GM18508 (cell line): ENCODE results near the gene LHX5.

ENCODE experiments used
- ATAC-seq: cut with Tn5 transposase; IDR thresholded peaks from one replicate; pipeline ENCODE4 v1.9.1; 2021; ENCODE audit warnings: moderate number of reproducible peaks; ENCODE audit not compliant: insufficient read depth, unreplicated experiment

LHX5 gene

DNA sequence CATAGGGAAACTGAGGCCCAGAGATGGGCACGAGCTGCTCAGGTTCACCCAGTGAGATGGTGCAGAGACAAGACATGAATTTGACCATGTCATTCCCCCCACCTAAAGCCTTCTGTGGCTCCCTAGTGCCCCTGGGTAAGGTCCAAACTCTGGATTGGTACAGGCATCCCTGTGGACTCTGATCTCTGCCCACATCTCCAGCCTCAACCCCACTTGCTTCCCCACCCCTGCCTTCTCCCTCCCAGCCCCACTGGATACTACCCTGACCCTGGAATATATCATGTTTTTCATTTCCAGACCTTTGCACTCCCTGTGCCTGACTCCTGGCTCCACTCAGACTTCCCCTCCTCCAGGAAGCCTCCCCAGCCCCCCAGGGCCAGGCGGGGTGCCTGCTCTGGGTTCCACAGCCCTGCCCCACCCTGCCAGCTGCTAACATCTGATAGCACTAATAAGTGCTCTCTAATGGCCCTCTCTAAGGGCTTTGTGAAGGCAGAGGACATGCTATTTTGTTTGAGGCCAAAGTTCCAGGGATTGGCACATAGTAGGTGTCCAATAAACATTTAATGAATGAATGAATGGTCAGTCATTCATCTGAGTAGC, 50.6 kb downstream of the LHX5 start:
- ATAC-seq, result no peak

DNA sequence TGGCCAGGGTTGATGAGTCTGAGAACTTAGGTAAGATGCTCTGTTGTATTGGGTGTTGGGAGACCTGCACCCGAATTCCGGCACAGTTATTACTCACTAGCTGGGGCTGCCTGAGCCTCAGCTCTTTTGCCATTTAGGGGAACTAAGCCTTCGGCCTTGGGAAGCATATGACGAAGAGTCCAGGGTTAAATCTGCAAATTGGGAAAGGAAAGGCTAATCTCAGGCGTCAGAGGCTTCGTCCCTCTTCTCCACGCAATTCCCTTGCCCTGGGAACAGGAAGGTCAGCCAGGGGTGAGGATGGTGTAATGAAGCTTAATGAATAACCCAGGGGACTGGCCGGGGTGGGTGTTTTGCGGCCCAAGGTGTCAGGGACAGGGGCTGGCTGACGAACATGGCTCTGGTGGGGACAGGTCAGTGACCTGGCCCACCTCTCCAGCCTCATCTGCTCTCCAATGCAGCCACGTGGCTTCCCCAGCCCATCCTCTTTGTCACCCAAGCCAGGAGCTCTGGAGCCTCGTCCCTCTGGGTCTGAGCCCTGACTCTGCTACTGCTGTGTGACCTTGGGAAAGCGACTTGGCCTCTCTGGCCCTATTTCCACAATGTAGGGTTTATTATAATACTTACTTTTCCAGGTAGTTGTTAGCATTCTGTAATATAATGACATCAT, 53.3 kb downstream of the LHX5 start:
- ATAC-seq, result no peak

DNA sequence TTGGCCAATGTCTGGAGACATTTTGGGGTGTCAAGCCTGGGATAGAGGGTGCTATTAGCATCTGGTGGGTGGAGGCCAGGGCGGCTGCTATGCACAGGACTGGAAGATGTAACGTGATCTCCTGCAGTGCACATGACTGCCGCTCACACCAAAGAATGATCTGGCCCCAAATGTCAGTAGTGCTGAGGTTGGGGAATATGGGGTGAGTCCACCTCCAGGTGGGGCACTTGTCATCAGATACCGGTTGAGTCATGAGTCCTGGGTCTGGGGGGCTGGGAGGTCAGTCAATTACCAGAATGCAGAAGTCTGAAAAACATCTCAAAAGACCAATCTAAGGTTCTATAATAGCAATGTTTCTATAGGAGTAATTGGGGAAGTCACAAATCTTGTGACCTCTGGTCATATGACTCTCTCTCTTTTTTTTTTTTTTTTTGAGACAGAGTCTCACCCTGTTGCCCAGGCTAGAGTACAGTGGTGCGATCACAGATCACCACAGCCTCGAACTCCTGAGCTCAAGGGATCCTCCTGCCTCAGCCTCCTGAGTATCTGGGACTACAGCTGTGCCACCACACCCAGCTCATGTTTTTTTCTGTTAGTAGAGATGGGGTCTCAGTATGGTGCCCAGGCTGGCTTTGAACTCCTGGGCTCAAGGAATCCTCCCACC, 55.4 kb downstream of the LHX5 start:
- no peak for ATAC-seq

DNA sequence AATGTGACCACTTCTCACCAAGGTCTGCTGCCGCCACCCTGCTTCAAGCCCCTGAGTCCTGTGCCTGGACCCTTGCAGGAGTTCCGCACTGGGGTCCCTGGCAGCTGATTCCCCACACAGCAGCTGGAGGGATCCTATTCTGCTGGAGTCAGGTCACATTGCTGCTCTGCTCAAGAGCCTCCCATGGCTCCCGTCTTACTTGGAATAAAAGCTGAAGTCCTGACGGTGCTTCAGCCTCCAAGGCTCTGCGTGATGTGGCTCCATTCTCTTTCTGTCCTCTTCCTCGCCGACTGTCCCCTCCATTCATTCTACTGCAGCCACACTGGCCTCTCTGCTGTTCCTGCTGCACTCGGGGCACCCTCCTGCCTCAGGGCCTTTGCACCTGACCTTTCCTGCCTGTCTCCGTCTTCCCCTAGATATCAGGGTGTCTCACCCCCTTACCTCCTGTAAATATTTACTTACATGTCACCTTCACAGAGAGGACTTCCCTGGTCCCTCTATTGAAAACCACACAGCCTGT, 57.1 kb downstream of the LHX5 start:
- no peak for ATAC-seq

DNA sequence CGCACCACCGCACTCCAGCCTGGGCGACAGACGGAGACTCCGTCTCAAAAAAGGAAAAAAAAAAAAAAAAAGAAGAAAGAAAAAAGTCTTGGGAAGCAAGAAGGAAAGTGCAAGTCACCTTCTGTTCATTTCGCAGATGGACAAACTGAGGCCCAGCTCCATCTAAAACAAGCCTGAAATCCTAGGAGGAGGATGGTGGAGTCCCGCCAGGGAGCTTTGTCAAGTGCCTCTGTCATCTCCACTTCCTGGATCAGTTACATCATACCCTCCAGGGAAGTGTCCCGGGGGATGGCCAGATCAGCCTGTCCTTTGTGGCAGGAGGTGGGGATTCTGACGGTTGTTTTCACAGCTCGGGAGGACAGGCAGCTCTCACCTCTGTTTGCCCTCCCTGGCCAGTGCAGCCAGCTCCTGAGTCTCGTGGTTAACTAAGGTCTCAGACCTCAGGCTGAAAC, 58.2 kb downstream of the LHX5 start:
- ATAC-seq, result no peak
